HCT116 (cell line): ENCODE results near the gene RPH3AL. TPM values are rescaled to one million over a fixed set of nuclear protein-coding genes. Genes with fewer than 3 reads are reported as not detected.

ENCODE experiments used
- ATAC-seq: fragments of 200-7000 bp; cut with Tn5 transposase; 2 replicates; pipeline ENCODE4 v1.9.1; 2020; ENCODE audit warnings: mild to moderate bottlenecking, moderate library complexity
- BruUV-seq: library from RNA; stranded (reverse); fragments of 400-500 nt; replicated peaks from 2 replicates; lab custom pipeline; 2021; lab: Mats Ljungman, UMichigan
- CTCF ChIA-PET: fragments of 300-600 bp; sonication (Branson Sonifier 250); formaldehyde crosslinking; loops from one replicate; lab custom pipeline; 2021; ENCODE audit warnings: antibody characterized with exemption; lab: Charles Lee
- POLR2A ChIA-PET: fragments of 300-600, 350-600 bp; sonication (Branson Sonifier 250); formaldehyde crosslinking; loops from one replicate; lab custom pipeline; 2021; ENCODE audit warnings: antibody characterized with exemption; lab: Charles Lee
- RAD21 ChIA-PET, 2 experiments: fragments of 300-600 bp; sonication (Branson Sonifier 250); formaldehyde crosslinking; loops; one replicate each; lab custom pipeline; 2023; ENCODE audit warnings: low total read pairs in 2 of 2; ENCODE audit not compliant: uncharacterized antibody in 2 of 2, unreplicated experiment in 2 of 2, low non-redundant PET in 1 of 2; lab: Charles Lee
- DNase-seq: peaks from one replicate; pipeline ENCODE4 v3.0.0-alpha.2; 2010; ENCODE audit warnings: low read depth, low spot score
- H2AFZ ChIP-seq: fragments of 200-600 bp; shearing (Covaris generic), sonication (generic); 2 replicates; pipeline ENCODE4 v1.6.1; 2017; ENCODE audit warnings: low read depth, mixed run types, mixed read lengths, antibody characterized with exemption, low read length; ENCODE audit not compliant: poor library complexity, severe bottlenecking
- H3K27ac ChIP-seq: 2 replicates; pipeline ENCODE4 v1.5.1; 2012; ENCODE audit warnings: low read depth, low read length
- H3K27me3 ChIP-seq: fragments of 200-600 bp; sonication (generic); 2 replicates; pipeline ENCODE4 v1.6.1; 2016; ENCODE audit warnings: mixed run types, low read length, mixed read lengths; ENCODE audit not compliant: insufficient read depth
- H3K36me3 ChIP-seq, 2 experiments: fragments of 200-500 bp in 1 of 2; fragments of 200-600 bp in 1 of 2; sonication (Bioruptor generic) in 1 of 2; sonication (generic) in 1 of 2; 2 replicates each; pipeline versions ENCODE4 v1.5.1 to v1.6.1; 2014 to 2016; ENCODE audit warnings: low read length in 2 of 2, inconsistent platforms in 1 of 2, mixed read lengths in 1 of 2, mixed run types in 1 of 2; ENCODE audit not compliant: insufficient read depth in 2 of 2, control insufficient read depth in 1 of 2
- H3K4me1 ChIP-seq, 2 experiments: fragments of 200-600 bp in 1 of 2; sonication (generic) in 1 of 2; 2 replicates each; pipeline versions ENCODE4 v1.5.1 to v1.6.1; 2012 to 2017; ENCODE audit warnings: low read length in 2 of 2, inconsistent platforms in 1 of 2, mild to moderate bottlenecking in 1 of 2, mixed read lengths in 1 of 2, mixed run types in 1 of 2, moderate library complexity in 1 of 2; ENCODE audit not compliant: insufficient read depth in 2 of 2, control insufficient read depth in 1 of 2
- H3K4me2 ChIP-seq: fragments of 200-600 bp; sonication (generic); 2 replicates; pipeline ENCODE4 v1.6.1; 2017; ENCODE audit warnings: mixed run types, low read length, mixed read lengths
- H3K4me3 ChIP-seq, 2 experiments: fragments of 200-600 bp in 1 of 2; sonication (generic) in 1 of 2; replicated peaks in 1 of 2; 2 replicates each; pipeline ENCODE4 v1.5.1; 2011 to 2016; ENCODE audit warnings: low read length in 2 of 2, control low read depth in 1 of 2, low read depth in 1 of 2, mild to moderate bottlenecking in 1 of 2, mixed read lengths in 1 of 2, mixed run types in 1 of 2
- H3K79me2 ChIP-seq: fragments of 200-600 bp; sonication (generic); 2 replicates; pipeline ENCODE4 v1.6.1; 2017; ENCODE audit warnings: mild to moderate bottlenecking, mixed run types, low read length, moderate library complexity, mixed read lengths; ENCODE audit not compliant: insufficient read depth
- H3K9ac ChIP-seq: fragments of 200-600 bp; sonication (generic); 2 replicates; pipeline ENCODE4 v1.6.1; 2016; ENCODE audit warnings: low read length, mixed read lengths
- H3K9me2 ChIP-seq: fragments of 200-600 bp; sonication (generic), shearing (Covaris generic); 2 replicates; pipeline ENCODE4 v1.6.1; 2017; ENCODE audit warnings: mixed run types, mild to moderate bottlenecking, moderate library complexity; ENCODE audit not compliant: insufficient read depth
- H3K9me3 ChIP-seq, 2 experiments: fragments of 200-500 bp in 1 of 2; fragments of 200-600 bp in 1 of 2; sonication (Bioruptor generic) in 1 of 2; sonication (generic) in 1 of 2; 2 replicates each; pipeline ENCODE4 v1.6.1; 2014 to 2017; ENCODE audit warnings: low read length in 2 of 2, mixed read lengths in 2 of 2, inconsistent platforms in 1 of 2, low read depth in 1 of 2, mild to moderate bottlenecking in 1 of 2, mixed run types in 1 of 2, moderate library complexity in 1 of 2; ENCODE audit not compliant: control insufficient read depth in 1 of 2, insufficient read depth in 1 of 2
- H4K20me1 ChIP-seq: fragments of 200-600 bp; sonication (generic), shearing (Covaris generic); 2 replicates; pipeline ENCODE4 v1.6.1; 2017; ENCODE audit warnings: mixed run types, mild to moderate bottlenecking, moderate library complexity; ENCODE audit not compliant: insufficient read depth
- ATF3 ChIP-seq: IDR thresholded peaks from 2 replicates; pipeline ENCODE4 v1.6.1; 2012
- CBX3 ChIP-seq: IDR thresholded peaks from 2 replicates; pipeline ENCODE4 v1.6.1; 2012; ENCODE audit warnings: low read depth
- ELF1 ChIP-seq: IDR thresholded peaks from 2 replicates; pipeline ENCODE4 v1.6.1; 2012; ENCODE audit warnings: low read depth, borderline replicate concordance
- JUND ChIP-seq: IDR thresholded peaks from 2 replicates; pipeline ENCODE4 v1.6.1; 2012
- POLR2A ChIP-seq: IDR thresholded peaks from 2 replicates; pipeline ENCODE4 v1.7.0; 2011; ENCODE audit warnings: borderline replicate concordance; ENCODE audit not compliant: insufficient read depth, insufficient read length; ENCODE audit errors: extremely low read depth
- POLR2AphosphoS5 ChIP-seq: IDR thresholded peaks from 2 replicates; pipeline ENCODE4 v1.6.1; 2011; ENCODE audit warnings: mild to moderate bottlenecking, low read depth, low read length, moderate library complexity
- TCF7L2 ChIP-seq: IDR thresholded peaks from 2 replicates; pipeline ENCODE4 v1.7.0; 2011; ENCODE audit warnings: borderline replicate concordance, inconsistent platforms; ENCODE audit not compliant: insufficient read depth, insufficient read length; ENCODE audit errors: extremely low read depth
- YY1 ChIP-seq: IDR thresholded peaks from 2 replicates; pipeline ENCODE4 v1.6.1; 2011; ENCODE audit warnings: low read length, low read depth, moderate library complexity, mild to moderate bottlenecking; ENCODE audit not compliant: insufficient replicate concordance; ENCODE audit errors: extremely low read depth
- ZBTB33 ChIP-seq: IDR thresholded peaks from 2 replicates; pipeline ENCODE4 v1.6.1; 2011; ENCODE audit warnings: mild to moderate bottlenecking, low read length, moderate library complexity; ENCODE audit not compliant: insufficient replicate concordance; ENCODE audit errors: extremely low read depth
- intact Hi-C: fragments of 100-400 bp; cut with micrococcal nuclease; formaldehyde crosslinking; loops from 2 replicates; pipeline ENCODE4 v1.10.0; 2022
- total RNA-seq: library from RNA; stranded (reverse); gene quantifications from one replicate; pipeline ENCODE4 v1.2.1, GENCODE V29; 2021; ENCODE audit not compliant: unreplicated experiment

The RPH3AL gene
- total RNA-seq, 1 experiment from 2014 or later = 17.0 TPM

GRCh38 chr17:278055-278675, 74.4 kb downstream of the RPH3AL start (continued):
- TF ChIP-seq ZBTB33 (no peak), POLR2AphosphoS5 (no peak), YY1 (no peak)

- Histone ChIP-seq H3K4me3 (no peak overlapping the region), H3K9me3 (no peaks in the 10 kb centered on the region), H3K4me2 (no peak overlapping the region), H3K4me1 (no peaks in the 10 kb centered on the region), H2AFZ (no peak overlapping the region), H3K27ac (no peak overlapping the region), H3K9me2 (no peaks in the 10 kb centered on the region), H4K20me1 (no peaks in the 10 kb centered on the region), H3K9ac (no peak overlapping the region), H3K36me3 (no peaks in the 10 kb centered on the region), H3K27me3 (no peaks in the 10 kb centered on the region), H3K79me2 (no peaks in the 10 kb centered on the region)
- DNase-seq = no peak
- no peak for ATAC-seq
- intact Hi-C loops = no loop called here
- ChIA-PET RAD21 (no interaction called here), CTCF (no interaction called here), POLR2A (no interaction called here)
- no peak for TF ChIP-seq TCF7L2
- TF ChIP-seq ELF1 = no peak
- no peak for TF ChIP-seq ATF3
- TF ChIP-seq JUND = no peak
- no peak for TF ChIP-seq CBX3
- TF ChIP-seq POLR2A = no peak
- BruUV-seq = no TSS peak
Measured at GRCh38 chr17:274902-275301, 77.7 kb downstream of the RPH3AL start.
